Measurements from ENCODE around the gene SIGMAR1.

SIGMAR1 gene

GRCh38 chr9:34665067-34665380, 27.4 kb upstream of the SIGMAR1 start:
- Histone ChIP-seq H4K20me1 (ENCODE audit: insufficient read depth, low read length) (no peaks in the 10 kb centered on the region), H3F3A (ENCODE audit: insufficient read depth, low read length) (peaks cover 17% of the 10 kb centered on the region), H3K9me2 (replicated peaks; ENCODE audit: insufficient read depth, low read length) (no peaks in the 10 kb centered on the region), H2AFZ (ENCODE audit: low read length) (peak overlapping the region; percentile 94), H3K36me3 (replicated peaks; ENCODE audit: insufficient read depth, low read length) (no peaks in the 10 kb centered on the region), H3K9ac (ENCODE audit: low read length) (peak overlapping the region; percentile 61; the same call in 1 of the 2 replicates), H3K27ac (ENCODE audit: low read length) (peak overlapping the region; percentile 50; the same call in 1 of the 2 replicates), H3K4me2 (ENCODE audit: low read depth, low read length) (peak overlapping the region; percentile 98), H3K4me3 (ENCODE audit: low read length) (peak overlapping the region; percentile 67), H3K9me3 (replicated peaks; ENCODE audit: insufficient read depth, low read length) (no peaks in the 10 kb centered on the region), H3K4me1 (ENCODE audit: low read length) (peaks cover 9% of the 10 kb centered on the region; the same call in 1 of the 2 replicates), H3K79me2 (ENCODE audit: low read length) (no peaks in the 10 kb centered on the region), H3K27me3 (replicated peaks; ENCODE audit: insufficient read depth, low read length) (no peaks in the 10 kb centered on the region)
- DNase-seq, result no peak
- TF ChIP-seq EZH2 (optimal IDR thresholded peaks at IDR 0.05; ENCODE audit: low read depth, low read length) (no peak), CTCF (IDR thresholded peaks at IDR 0.05; ENCODE audit: low read length) (no peak), EZH2phosphoT487 (IDR thresholded peaks at IDR 0.05; ENCODE audit: low read length) (no peak)

GRCh38 chr9:34664281-34665066, 26.9 kb upstream of the SIGMAR1 start:
- H3K9ac ChIP-seq (ENCODE audit: low read length), result peak overlapping the region; percentile 61; the same call in 1 of the 2 replicates
- peak overlapping the region; percentile 67 for H3K4me3 ChIP-seq (ENCODE audit: low read length)
- H3K27ac ChIP-seq (ENCODE audit: low read length), result peak overlapping the region; percentile 50; the same call in 1 of the 2 replicates
- TF ChIP-seq EZH2phosphoT487 (IDR thresholded peaks at IDR 0.05; ENCODE audit: low read length), result no peak
- peak; percentile 100 for TF ChIP-seq CTCF (IDR thresholded peaks at IDR 0.05; ENCODE audit: low read length)
- no peaks in the 10 kb centered on the region for H3K79me2 ChIP-seq (ENCODE audit: low read length)
- H3K9me2 ChIP-seq (replicated peaks; ENCODE audit: insufficient read depth, low read length), result no peaks in the 10 kb centered on the region
- no peaks in the 10 kb centered on the region for H4K20me1 ChIP-seq (ENCODE audit: insufficient read depth, low read length)
- no peaks in the 10 kb centered on the region for H3K27me3 ChIP-seq (replicated peaks; ENCODE audit: insufficient read depth, low read length)
- H3F3A ChIP-seq (ENCODE audit: insufficient read depth, low read length), result peaks cover 17% of the 10 kb centered on the region
- H3K4me2 ChIP-seq (ENCODE audit: low read depth, low read length), result peak overlapping the region; percentile 98
- H3K36me3 ChIP-seq (replicated peaks; ENCODE audit: insufficient read depth, low read length), result no peaks in the 10 kb centered on the region
- no peaks in the 10 kb centered on the region for H3K9me3 ChIP-seq (replicated peaks; ENCODE audit: insufficient read depth, low read length)
- peak overlapping the region; percentile 94 for H2AFZ ChIP-seq (ENCODE audit: low read length)
- peak; percentile 84 for DNase-seq
- peaks cover 9% of the 10 kb centered on the region; the same call in 1 of the 2 replicates for H3K4me1 ChIP-seq (ENCODE audit: low read length)

- Histone ChIP-seq H3K9me3 (replicated peaks; ENCODE audit: insufficient read depth, low read length) (no peaks in the 10 kb centered on the region), H3K4me2 (ENCODE audit: low read depth, low read length) (no peak overlapping the region), H3K9ac (ENCODE audit: low read length) (no peak overlapping the region), H3F3A (ENCODE audit: insufficient read depth, low read length) (peaks cover 17% of the 10 kb centered on the region), H3K27me3 (replicated peaks; ENCODE audit: insufficient read depth, low read length) (no peaks in the 10 kb centered on the region), H3K36me3 (replicated peaks; ENCODE audit: insufficient read depth, low read length) (no peaks in the 10 kb centered on the region), H3K9me2 (replicated peaks; ENCODE audit: insufficient read depth, low read length) (no peaks in the 10 kb centered on the region), H2AFZ (ENCODE audit: low read length) (no peak overlapping the region), H4K20me1 (ENCODE audit: insufficient read depth, low read length) (no peaks in the 10 kb centered on the region), H3K4me1 (ENCODE audit: low read length) (peaks cover 9% of the 10 kb centered on the region; the same call in 1 of the 2 replicates), H3K4me3 (ENCODE audit: low read length) (no peak overlapping the region), H3K27ac (ENCODE audit: low read length) (no peak overlapping the region), H3K79me2 (ENCODE audit: low read length) (no peaks in the 10 kb centered on the region)
- no peak for DNase-seq
- TF ChIP-seq EZH2 (optimal IDR thresholded peaks at IDR 0.05; ENCODE audit: low read depth, low read length) (no peak), EZH2phosphoT487 (IDR thresholded peaks at IDR 0.05; ENCODE audit: low read length) (no peak), CTCF (IDR thresholded peaks at IDR 0.05; ENCODE audit: low read length) (no peak)
Observed at GRCh38 chr9:34663303-34663605, 25.7 kb upstream of the SIGMAR1 start.

Measured in MM.1S (cell line).